ENCODE measurements around the gene ARL17B. TPM values are rescaled to one million over a fixed set of nuclear protein-coding genes. Genes with fewer than 3 reads are reported as not detected.
A peak's percentile ranks its signal among the peaks of the same experiment; 100 is the strongest.
"Not testable (repeated sequence)": the region's sequence is repeated elsewhere in the genome, so short reads cannot be mapped to it uniquely, and the experiment has no call there.

ARL17B gene
- total RNA-seq, 2 experiments from 2014 or later: 21.9 to 22.6 TPM

- H3K9me3 Mint-ChIP-seq; H3K27ac Mint-ChIP-seq; H3K4me1 Mint-ChIP-seq; H3K36me3 Mint-ChIP-seq (ENCODE audit: low read depth); POLR2A ChIA-PET; CTCF ChIA-PET; H3K4me3 Mint-ChIP-seq; H3K27me3 Mint-ChIP-seq; DNase-seq: not testable (repeated sequence)
Observed at GRCh38 chr17:46254215-46254614, 107.4 kb downstream of the ARL17B start.

DNA sequence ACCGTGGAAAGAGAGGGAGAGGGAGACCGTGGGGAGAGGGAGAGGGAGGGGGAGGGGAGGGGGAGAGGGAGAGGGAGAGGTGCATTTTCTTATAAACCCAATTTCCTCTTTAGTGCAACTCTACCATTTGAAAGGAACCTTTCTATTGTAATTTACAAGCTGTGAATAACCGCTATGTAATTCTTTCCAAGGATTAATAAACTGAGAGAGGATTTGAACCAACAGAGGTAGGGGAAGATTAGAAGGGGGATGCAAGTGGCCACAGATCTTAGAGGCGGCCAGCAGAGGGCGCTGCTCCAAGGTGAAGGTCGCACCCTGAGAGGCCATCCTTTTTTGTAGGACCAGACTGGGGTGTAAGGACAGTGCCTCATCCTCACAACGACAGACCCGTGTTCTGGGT, 107.8 kb downstream of the ARL17B start:
- H3K4me1 Mint-ChIP-seq; CTCF ChIA-PET; H3K36me3 Mint-ChIP-seq (ENCODE audit: low read depth); H3K27me3 Mint-ChIP-seq; H3K9me3 Mint-ChIP-seq; H3K4me3 Mint-ChIP-seq; H3K27ac Mint-ChIP-seq; POLR2A ChIA-PET: not testable (repeated sequence)
- DNase-seq: peak; percentile 87

DNA sequence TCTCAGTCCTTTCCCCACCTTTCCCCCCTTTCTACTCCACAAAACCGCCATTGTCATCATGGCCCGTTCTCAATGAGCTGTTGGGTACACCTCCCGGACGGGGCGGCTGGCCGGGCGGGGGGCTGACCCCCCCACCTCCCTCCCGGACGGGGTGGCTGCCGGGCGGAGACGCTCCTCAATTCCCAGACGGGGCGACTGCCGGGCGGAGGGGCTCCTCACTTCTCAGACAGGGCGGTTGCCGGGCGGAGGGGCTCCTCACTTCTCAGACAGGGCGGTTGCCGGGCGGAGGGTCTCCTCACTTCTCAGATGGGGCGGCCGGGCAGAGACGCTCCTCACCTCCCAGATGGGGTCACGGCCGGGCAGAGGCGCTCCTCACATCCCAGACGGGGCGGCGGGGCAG, 108.8 kb downstream of the ARL17B start:
- H3K4me1 Mint-ChIP-seq; H3K9me3 Mint-ChIP-seq; DNase-seq; H3K27ac Mint-ChIP-seq; POLR2A ChIA-PET; CTCF ChIA-PET; H3K36me3 Mint-ChIP-seq (ENCODE audit: low read depth); H3K4me3 Mint-ChIP-seq: not testable (repeated sequence)
- H3K27me3 Mint-ChIP-seq: peaks cover 10% of the 10 kb centered on the region

- DNase-seq, POLR2A ChIA-PET, H3K9me3 Mint-ChIP-seq: not testable (repeated sequence)
Observed at GRCh38 chr17:46249153-46249552, 112.4 kb downstream of the ARL17B start.

DNA sequence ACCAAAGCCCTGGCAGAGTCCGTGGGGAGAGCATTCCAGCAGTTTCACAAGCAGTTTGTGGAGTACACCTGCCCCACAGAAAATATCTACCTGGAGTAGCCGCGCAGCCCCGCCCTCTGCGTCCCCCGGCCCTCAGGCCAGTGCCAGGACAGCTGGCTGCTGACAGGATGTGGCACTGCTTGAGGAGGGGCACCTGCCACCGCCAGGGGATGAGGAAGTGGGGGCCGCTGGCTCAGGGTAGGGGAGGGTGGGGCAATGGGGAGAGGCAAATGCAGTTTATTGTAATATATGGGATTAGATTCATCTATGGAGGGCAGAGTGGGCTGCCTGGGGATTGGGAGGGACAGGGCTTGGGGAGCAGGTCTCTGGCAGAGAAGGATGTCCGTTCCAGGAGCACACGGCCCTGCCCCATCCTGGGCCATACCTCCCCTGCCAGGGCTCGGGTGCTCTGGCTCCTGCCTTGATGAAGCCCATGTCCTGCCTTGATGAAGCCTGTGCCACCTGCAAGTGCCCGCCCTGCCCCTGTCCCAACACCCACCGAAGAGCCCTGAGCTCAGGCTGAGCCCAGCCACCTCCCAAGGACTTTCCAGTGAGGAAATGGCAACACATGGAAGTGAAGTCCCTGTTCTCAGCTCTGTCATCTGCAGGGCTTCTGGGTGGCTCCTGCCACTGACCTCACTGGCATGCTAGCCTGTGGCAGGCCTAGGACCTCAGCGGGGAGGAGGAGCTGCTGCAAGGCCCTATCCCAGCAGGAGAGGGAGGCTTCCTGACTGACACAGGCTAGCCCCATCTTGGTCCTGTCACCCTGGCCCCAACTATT, 116.4 kb downstream of the ARL17B start:
- POLR2A ChIA-PET; H3K27ac Mint-ChIP-seq; DNase-seq; H3K9me3 Mint-ChIP-seq; H3K36me3 Mint-ChIP-seq (ENCODE audit: low read depth); H3K4me3 Mint-ChIP-seq; CTCF ChIA-PET; H3K4me1 Mint-ChIP-seq: not testable (repeated sequence)
- H3K27me3 Mint-ChIP-seq: peaks cover 13% of the 10 kb centered on the region

More at GRCh38 chr17:46249153-46249552, 112.4 kb downstream of the ARL17B start:
- CTCF ChIA-PET; H3K27ac Mint-ChIP-seq; H3K36me3 Mint-ChIP-seq (ENCODE audit: low read depth); H3K4me1 Mint-ChIP-seq; H3K4me3 Mint-ChIP-seq: not testable (repeated sequence)
- peaks cover 14% of the 10 kb centered on the region for H3K27me3 Mint-ChIP-seq

DNA sequence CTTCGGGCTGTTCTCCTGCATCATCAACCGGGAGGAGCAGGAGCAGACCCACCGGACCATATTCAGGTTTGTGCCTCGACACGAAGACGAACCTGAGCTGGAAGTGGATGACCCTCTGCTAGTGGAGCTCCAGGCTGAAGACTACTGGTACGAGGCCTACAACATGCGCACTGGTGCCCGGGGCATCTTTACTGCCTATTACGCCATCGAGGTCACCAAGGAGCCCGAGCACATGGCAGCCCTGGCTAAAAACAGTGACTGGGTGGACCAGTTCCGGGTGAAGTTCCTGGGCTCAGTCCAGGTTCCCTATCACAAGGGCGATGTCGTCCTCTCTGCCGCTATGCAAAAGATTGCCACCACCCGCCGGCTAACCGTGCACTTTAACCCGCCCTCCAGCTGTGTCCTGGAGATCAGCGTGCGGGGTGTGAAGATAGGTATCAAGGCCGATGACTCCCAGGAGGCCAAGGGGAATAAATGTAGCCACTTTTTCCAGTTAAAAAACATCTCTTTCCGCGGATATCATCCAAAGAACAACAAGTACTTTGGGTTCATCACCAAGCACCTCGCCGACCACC, 117.1 kb downstream of the ARL17B start:
- DNase-seq; CTCF ChIA-PET; POLR2A ChIA-PET; H3K36me3 Mint-ChIP-seq (ENCODE audit: low read depth); H3K27ac Mint-ChIP-seq; H3K9me3 Mint-ChIP-seq; H3K4me1 Mint-ChIP-seq; H3K4me3 Mint-ChIP-seq: not testable (repeated sequence)
- H3K27me3 Mint-ChIP-seq: peaks cover 12% of the 10 kb centered on the region

DNA sequence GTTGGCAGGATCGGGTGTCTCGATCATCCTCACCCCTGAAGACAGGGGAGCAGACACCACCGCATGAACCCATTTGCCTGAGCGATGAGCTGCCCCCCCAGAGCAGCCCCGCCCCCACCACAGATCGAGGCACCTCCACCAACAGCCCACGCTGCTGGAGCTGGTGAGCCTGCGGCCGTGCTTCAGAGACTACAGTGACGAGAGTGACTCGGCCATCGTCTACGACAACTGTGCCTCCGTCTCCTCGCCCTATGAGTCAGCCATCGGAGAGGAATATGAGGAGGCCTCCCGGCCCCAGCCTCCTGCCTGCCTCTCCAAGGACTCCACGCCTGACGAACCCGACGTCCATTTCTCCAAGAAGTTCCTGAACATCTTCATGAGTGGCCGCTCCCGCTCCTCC, 117.6 kb downstream of the ARL17B start:
- H3K27me3 Mint-ChIP-seq; DNase-seq; H3K36me3 Mint-ChIP-seq (ENCODE audit: low read depth); POLR2A ChIA-PET; CTCF ChIA-PET; H3K4me1 Mint-ChIP-seq; H3K4me3 Mint-ChIP-seq; H3K27ac Mint-ChIP-seq; H3K9me3 Mint-ChIP-seq: not testable (repeated sequence)

GRCh38 chr17:46243505-46243904, 118.1 kb downstream of the ARL17B start:
- CTCF ChIA-PET; H3K9me3 Mint-ChIP-seq; H3K4me1 Mint-ChIP-seq; H3K36me3 Mint-ChIP-seq (ENCODE audit: low read depth); H3K27me3 Mint-ChIP-seq; H3K27ac Mint-ChIP-seq; DNase-seq; POLR2A ChIA-PET; H3K4me3 Mint-ChIP-seq: not testable (repeated sequence)

GRCh38 chr17:46231359-46231758, 130.2 kb downstream of the ARL17B start:
- H3K27ac Mint-ChIP-seq; H3K9me3 Mint-ChIP-seq; CTCF ChIA-PET; H3K4me1 Mint-ChIP-seq; H3K36me3 Mint-ChIP-seq (ENCODE audit: low read depth); H3K4me3 Mint-ChIP-seq; POLR2A ChIA-PET; H3K27me3 Mint-ChIP-seq; DNase-seq: not testable (repeated sequence)

GRCh38 chr17:46225274-46225794, 136.2 kb downstream of the ARL17B start:
- Mint-ChIP-seq H3K27ac (peak overlapping the region; percentile 61), H3K4me3 (peak overlapping the region; percentile 77)
- H3K4me1 Mint-ChIP-seq; CTCF ChIA-PET; H3K9me3 Mint-ChIP-seq; H3K27me3 Mint-ChIP-seq; POLR2A ChIA-PET; H3K36me3 Mint-ChIP-seq (ENCODE audit: low read depth): not testable (repeated sequence)
- DNase-seq: peak; percentile 100

- H3K4me1 Mint-ChIP-seq; DNase-seq; H3K36me3 Mint-ChIP-seq (ENCODE audit: low read depth); H3K27ac Mint-ChIP-seq; H3K27me3 Mint-ChIP-seq; POLR2A ChIA-PET; H3K9me3 Mint-ChIP-seq; CTCF ChIA-PET: not testable (repeated sequence)
- peak overlapping the region; percentile 77 for H3K4me3 Mint-ChIP-seq
Observed at GRCh38 chr17:46224864-46225263, 136.7 kb downstream of the ARL17B start.

Other genes with a start within 250 kb of the ARL17B start
- 100 to 1,000 TPM in 1 of 2 experiments, 10 to 100 TPM in 1; 99.5 to 105 TPM for gene KANSL1, start 168.3 kb downstream of the ARL17B start, total RNA-seq
- gene LRRC37A, start 66.6 kb downstream of the ARL17B start, total RNA-seq: 1 to 10 TPM; 4.6 to 5.7 TPM
- 10 to 100 TPM; 21.2 to 21.6 TPM for gene LRRC37A2, start 150.7 kb upstream of the ARL17B start, total RNA-seq
- 10 to 100 TPM; 20.4 to 20.5 TPM for gene ARL17A, start 217.9 kb upstream of the ARL17B start, total RNA-seq
- gene NSF, start 228.9 kb upstream of the ARL17B start, total RNA-seq: 10 to 100 TPM; 48.6 to 49.6 TPM

Measured in activated CD4-positive, alpha-beta memory T cell treated with anti-CD3 and anti-CD28 coated beads, Interleukin-2, amount 10 ng/mL, durations not matched to agents 7 days and 5 days (primary cell).